NCI-H774 (cell line): ENCODE results near the gene MRPS18A.
"Not testable (repeated sequence)": the region's sequence is repeated elsewhere in the genome, so short reads cannot be mapped to it uniquely, and the experiment has no call there.

Experiments
- DNase-seq: peaks from one replicate; lab custom pipeline; 2025; lab: John Stamatoyannopoulos, UW

The MRPS18A gene

GRCh38 chr6:43671011-43671800, 16.4 kb downstream of the MRPS18A start:
- DNase-seq: no peak

- no peak for DNase-seq
These were observed 17.0 kb downstream of the MRPS18A start for GRCh38 chr6:43670623-43670986.

- no peak for DNase-seq
These were observed 17.5 kb downstream of the MRPS18A start for GRCh38 chr6:43669922-43670622.

- DNase-seq: no peak
These were observed 18.3 kb downstream of the MRPS18A start for GRCh38 chr6:43669050-43669921.

- peak; percentile 74 for DNase-seq
These were observed 19.2 kb downstream of the MRPS18A start for GRCh38 chr6:43668151-43669028.

GRCh38 chr6:43667245-43668150, 20.1 kb downstream of the MRPS18A start:
- peak; percentile 73 for DNase-seq

GRCh38 chr6:43666196-43666920, 21.2 kb downstream of the MRPS18A start:
- DNase-seq: no peak

- DNase-seq: no peak
These were observed 22.2 kb downstream of the MRPS18A start for GRCh38 chr6:43665376-43665775.

GRCh38 chr6:43662948-43663347, 24.6 kb downstream of the MRPS18A start:
- DNase-seq: not testable (repeated sequence)

- no peak for DNase-seq
These were observed 29.4 kb downstream of the MRPS18A start for GRCh38 chr6:43658161-43658560.

GRCh38 chr6:43657221-43657802, 30.3 kb downstream of the MRPS18A start:
- no peak for DNase-seq

GRCh38 chr6:43652822-43653221, 34.8 kb downstream of the MRPS18A start:
- not testable (repeated sequence) for DNase-seq

GRCh38 chr6:43648248-43648647, 39.3 kb downstream of the MRPS18A start:
- DNase-seq: no peak

GRCh38 chr6:43647613-43648012, 40.0 kb downstream of the MRPS18A start:
- no peak for DNase-seq

GRCh38 chr6:43645613-43645964, 42.0 kb downstream of the MRPS18A start:
- no peak for DNase-seq

GRCh38 chr6:43644940-43645612, 42.5 kb downstream of the MRPS18A start, which contains the start of gene RSPH9:
RSPH9 (plus strand) TSS chr6:43645036; CDS start chr6:43645099, 63 bp downstream.
- DNase-seq: peak; percentile 80

- no peak for DNase-seq
These were observed 47.4 kb downstream of the MRPS18A start for GRCh38 chr6:43639984-43640800.

GRCh38 chr6:43636308-43636659, 51.3 kb downstream of the MRPS18A start:
- DNase-seq: no peak
